HL-60/S4 (cell line): ENCODE data around the gene UBTF.

Source experiments
- in situ Hi-C: fragments of 300-500 bp; cut with MboI; formaldehyde crosslinking; loops from 2 replicates; pipeline ENCODE4 v1.14.3; 2022; ENCODE audit warnings: low sequenced_read_pairs

Gene UBTF

GRCh38 chr17:44216694-44217093 is 2.8 kb downstream of the UBTF start:
- in situ Hi-C loops: loop anchor here (25.0 kb wide), 2 partner anchors 121 to 296 kb away; partner anchors contain the start of genes GPATCH8 and GRN

GRCh38 chr17:44216173-44216572 is 3.3 kb downstream of the UBTF start:
- in situ Hi-C loops: loop anchor here (25.0 kb wide), 2 partner anchors 121 to 296 kb away; partner anchors contain the start of genes GPATCH8 and GRN

GRCh38 chr17:44214896-44215295 is 4.6 kb downstream of the UBTF start:
- in situ Hi-C loops: loop anchor here (25.0 kb wide), 2 partner anchors 122 to 297 kb away; partner anchors contain the start of genes GPATCH8 and GRN

- in situ Hi-C loops: loop anchor here (25.0 kb wide), 2 partner anchors 123 to 298 kb away; partner anchors contain the start of genes GPATCH8 and GRN
These were observed 5.3 kb downstream of the UBTF start for GRCh38 chr17:44214230-44214494.

- in situ Hi-C loops: loop anchor here (25.0 kb wide), 2 partner anchors 124 to 299 kb away; partner anchors contain the start of genes GPATCH8 and GRN
These were observed 5.9 kb downstream of the UBTF start for GRCh38 chr17:44213403-44214229.

GRCh38 chr17:44212507-44213402 is 6.7 kb downstream of the UBTF start:
- in situ Hi-C loops: loop anchor here (25.0 kb wide), 2 partner anchors 125 to 300 kb away; partner anchors contain the start of genes GPATCH8 and GRN

- in situ Hi-C loops: loop anchor here (25.0 kb wide), 2 partner anchors 126 to 301 kb away; partner anchors contain the start of genes GPATCH8 and GRN
These were observed 7.9 kb downstream of the UBTF start for GRCh38 chr17:44211281-44212265.

- in situ Hi-C loops: loop anchor here (25.0 kb wide), 2 partner anchors 127 to 302 kb away; partner anchors contain the start of genes GPATCH8 and GRN
These were observed 8.9 kb downstream of the UBTF start for GRCh38 chr17:44210342-44211192.

- in situ Hi-C loops: loop anchor here (25.0 kb wide), 2 partner anchors 127 to 302 kb away; partner anchors contain the start of genes GPATCH8 and GRN
These were observed 9.6 kb downstream of the UBTF start for GRCh38 chr17:44209786-44210341.

- in situ Hi-C loops: loop anchor here (25.0 kb wide), 2 partner anchors 130 to 305 kb away; partner anchors contain the start of genes GPATCH8 and GRN
These were observed 11.7 kb downstream of the UBTF start for GRCh38 chr17:44207743-44208142.

GRCh38 chr17:44207319-44207718 is 12.2 kb downstream of the UBTF start:
- in situ Hi-C loops: loop anchor here (25.0 kb wide), 2 partner anchors 130 to 305 kb away; partner anchors contain the start of genes GPATCH8 and GRN

GRCh38 chr17:44206825-44207155 is 12.7 kb downstream of the UBTF start:
- in situ Hi-C loops: loop anchor here (25.0 kb wide), 2 partner anchors 131 to 306 kb away; partner anchors contain the start of genes GPATCH8 and GRN

- in situ Hi-C loops: loop anchor here (25.0 kb wide), 2 partner anchors 131 to 306 kb away; partner anchors contain the start of genes GPATCH8 and GRN
These were observed 13.3 kb downstream of the UBTF start for GRCh38 chr17:44205962-44206824.

- in situ Hi-C loops: loop anchor here (25.0 kb wide), 2 partner anchors 133 to 308 kb away; partner anchors contain the start of genes GPATCH8 and GRN
These were observed 15.0 kb downstream of the UBTF start for GRCh38 chr17:44204441-44204882.

GRCh38 chr17:44203731-44204440 is 15.6 kb downstream of the UBTF start:
- in situ Hi-C loops: loop anchor here (25.0 kb wide), 2 partner anchors 133 to 308 kb away; partner anchors contain the start of genes GPATCH8 and GRN

- in situ Hi-C loops: loop anchor here (25.0 kb wide), 2 partner anchors 135 to 310 kb away; partner anchors contain the start of genes GPATCH8 and GRN
These were observed 16.7 kb downstream of the UBTF start for GRCh38 chr17:44202756-44203155.
